KMS-11 (cell line): Measurements from ENCODE around the gene CCDC43.

Experiments used
- H2AFZ ChIP-seq: fragments of 200-600 bp; sonication (generic); 2 replicates; pipeline ENCODE4 v1.6.1; 2016; ENCODE audit warnings: antibody characterized with exemption, mixed run types, low read depth
- H3K27ac ChIP-seq: fragments of 200-600 bp; sonication (generic); 2 replicates; pipeline ENCODE4 v1.6.1; 2016; ENCODE audit warnings: mild to moderate bottlenecking, mixed run types
- H3K27me3 ChIP-seq: fragments of 200-600 bp; sonication (generic); 2 replicates; pipeline ENCODE4 v1.6.1; 2017; ENCODE audit warnings: mild to moderate bottlenecking, low read depth, mixed run types, moderate library complexity; ENCODE audit not compliant: insufficient read depth
- H3K36me3 ChIP-seq: fragments of 200-600 bp; sonication (generic); 2 replicates; pipeline ENCODE4 v1.6.1; 2017; ENCODE audit warnings: mild to moderate bottlenecking, mixed run types; ENCODE audit not compliant: insufficient read depth
- H3K4me1 ChIP-seq: fragments of 200-600 bp; sonication (generic); 2 replicates; pipeline ENCODE4 v1.6.1; 2016; ENCODE audit warnings: mild to moderate bottlenecking, low read depth, mixed run types; ENCODE audit not compliant: poor library complexity, severe bottlenecking
- H3K4me2 ChIP-seq: fragments of 200-600 bp; sonication (generic); 2 replicates; pipeline ENCODE4 v1.7.0; 2016; ENCODE audit warnings: mild to moderate bottlenecking, mixed run types
- H3K4me3 ChIP-seq: fragments of 200-600 bp; sonication (generic); IDR thresholded peaks from 2 replicates; pipeline ENCODE4 v1.6.1; 2017; ENCODE audit warnings: low read depth, low read length, mixed read lengths; ENCODE audit not compliant: insufficient read depth
- H3K79me2 ChIP-seq: fragments of 200-600 bp; sonication (generic); 2 replicates; pipeline ENCODE4 v1.6.1; 2016; ENCODE audit warnings: low read depth, mixed run types; ENCODE audit not compliant: insufficient read depth
- H3K9ac ChIP-seq: fragments of 200-600 bp; sonication (generic); 2 replicates; pipeline ENCODE4 v1.6.1; 2016; ENCODE audit warnings: mild to moderate bottlenecking, mixed run types
- H4K20me1 ChIP-seq: fragments of 200-600 bp; sonication (generic); 2 replicates; pipeline ENCODE4 v1.6.1; 2016; ENCODE audit warnings: mild to moderate bottlenecking, mixed run types; ENCODE audit not compliant: insufficient read depth
- CTCF ChIP-seq: fragments of 200-600 bp; sonication (generic); conservative IDR thresholded peaks from 2 replicates; pipeline ENCODE4 v1.6.1; 2017; ENCODE audit warnings: low read depth, mild to moderate bottlenecking, antibody characterized with exemption, low read length, moderate library complexity, mixed read lengths

Gene CCDC43

GRCh38 chr17:44663095-44663494, 26.5 kb downstream of the CCDC43 start:
- no peaks in the 10 kb centered on the region for H3K4me1 ChIP-seq
- no peak overlapping the region for H3K4me3 ChIP-seq
- H2AFZ ChIP-seq: no peak overlapping the region
- H3K36me3 ChIP-seq: no peaks in the 10 kb centered on the region
- no peak overlapping the region for H3K27ac ChIP-seq
- TF ChIP-seq CTCF: no peak
- no peaks in the 10 kb centered on the region for H3K79me2 ChIP-seq
- H3K27me3 ChIP-seq: no peaks in the 10 kb centered on the region
- no peak overlapping the region for H3K4me2 ChIP-seq
- H3K9ac ChIP-seq: no peak overlapping the region
- no peaks in the 10 kb centered on the region for H4K20me1 ChIP-seq

GRCh38 chr17:44661835-44662234, 27.7 kb downstream of the CCDC43 start:
- Histone ChIP-seq H3K27me3 (no peaks in the 10 kb centered on the region), H3K79me2 (no peaks in the 10 kb centered on the region), H2AFZ (no peak overlapping the region), H3K4me1 (no peaks in the 10 kb centered on the region), H3K4me2 (no peak overlapping the region), H3K4me3 (no peak overlapping the region), H4K20me1 (no peaks in the 10 kb centered on the region), H3K27ac (no peak overlapping the region), H3K36me3 (no peaks in the 10 kb centered on the region), H3K9ac (no peak overlapping the region)
- no peak for TF ChIP-seq CTCF

- no peaks in the 10 kb centered on the region for H4K20me1 ChIP-seq
- TF ChIP-seq CTCF: no peak
- H3K27me3 ChIP-seq: no peaks in the 10 kb centered on the region
- H3K4me2 ChIP-seq: no peak within 1 kb of the TSS
- H2AFZ ChIP-seq: no peak within 1 kb of the TSS
- H3K79me2 ChIP-seq: no peaks in the 10 kb centered on the region
- no peaks in the 10 kb centered on the region for H3K4me1 ChIP-seq
- H3K4me3 ChIP-seq: no peak within 1 kb of the TSS
- H3K36me3 ChIP-seq: no peaks in the 10 kb centered on the region
- H3K9ac ChIP-seq: no peak within 1 kb of the TSS
- no peak within 1 kb of the TSS for H3K27ac ChIP-seq
Measured at GRCh38 chr17:44655983-44656710, 33.4 kb downstream of the CCDC43 start, which contains the start of gene MEIOC. Gene MEIOC, plus strand, starts transcription at chr17:44656468. Its CDS starts 146 bp downstream, at chr17:44656614.

- H3K27ac ChIP-seq: no peak overlapping the region
- no peak overlapping the region for H3K4me3 ChIP-seq
- no peak overlapping the region for H3K4me2 ChIP-seq
- no peaks in the 10 kb centered on the region for H3K79me2 ChIP-seq
- no peak overlapping the region for H2AFZ ChIP-seq
- H3K9ac ChIP-seq: no peak overlapping the region
- H3K36me3 ChIP-seq: no peaks in the 10 kb centered on the region
- H3K27me3 ChIP-seq: no peaks in the 10 kb centered on the region
- TF ChIP-seq CTCF: no peak
- H4K20me1 ChIP-seq: no peaks in the 10 kb centered on the region
- H3K4me1 ChIP-seq: no peaks in the 10 kb centered on the region
Measured at GRCh38 chr17:44653954-44654353, 35.6 kb downstream of the CCDC43 start.
